ENCODE results near the gene UTP11.

- no peak for TF ChIP-seq GATA2 (IDR thresholded peaks at IDR 0.05; ENCODE audit: low read depth, low read length)
- no peak for TF ChIP-seq GATA3 (IDR thresholded peaks at IDR 0.05; ENCODE audit: low read depth, low read length)
Measured at GRCh38 chr1:37998089-37998808, 14.3 kb upstream of the UTP11 start.

Data from SH-SY5Y (cell line).